ENCODE results near the gene BAIAP2L1.
"Not testable (repeated sequence)": the region's sequence is repeated elsewhere in the genome, so short reads cannot be mapped to it uniquely, and the experiment has no call there.

Gene BAIAP2L1

GRCh38 chr7:98317366-98318040 lies 83.4 kb downstream of the BAIAP2L1 start:
- no peak for DNase-seq

GRCh38 chr7:98315994-98316527 lies 84.8 kb downstream of the BAIAP2L1 start:
- DNase-seq = not testable (repeated sequence)

- DNase-seq = no peak
Measured at GRCh38 chr7:98315318-98315993, 85.4 kb downstream of the BAIAP2L1 start.

- no peak for DNase-seq
Measured at GRCh38 chr7:98314469-98314868, 86.4 kb downstream of the BAIAP2L1 start.

GRCh38 chr7:98312201-98312600 lies 88.7 kb downstream of the BAIAP2L1 start:
- no peak for DNase-seq

GRCh38 chr7:98309566-98309965 lies 91.3 kb downstream of the BAIAP2L1 start:
- DNase-seq = no peak

- no peak for DNase-seq
Measured at GRCh38 chr7:98307971-98308466, 92.9 kb downstream of the BAIAP2L1 start.

- DNase-seq = no peak
Measured at GRCh38 chr7:98305951-98306535, 94.8 kb downstream of the BAIAP2L1 start.

GRCh38 chr7:98303906-98304305 lies 97.0 kb downstream of the BAIAP2L1 start:
- DNase-seq = no peak

- DNase-seq = no peak
Measured at GRCh38 chr7:98303176-98303865, 97.6 kb downstream of the BAIAP2L1 start.

GRCh38 chr7:98301693-98302470 lies 99.0 kb downstream of the BAIAP2L1 start:
- no peak for DNase-seq

- no peak for DNase-seq
Measured at GRCh38 chr7:98300595-98301372, 100.1 kb downstream of the BAIAP2L1 start.

- no peak for DNase-seq
Measured at GRCh38 chr7:98297626-98298286, 103.1 kb downstream of the BAIAP2L1 start.

- DNase-seq = no peak
Measured at GRCh38 chr7:98296833-98297232, 104.1 kb downstream of the BAIAP2L1 start.

GRCh38 chr7:98295467-98296192 lies 105.3 kb downstream of the BAIAP2L1 start:
- no peak for DNase-seq

GRCh38 chr7:98294798-98295382 lies 106.0 kb downstream of the BAIAP2L1 start:
- peak; percentile 11 for DNase-seq

GRCh38 chr7:98294326-98294725 lies 106.6 kb downstream of the BAIAP2L1 start:
- no peak for DNase-seq

- no peak for DNase-seq
Measured at GRCh38 chr7:98293746-98294145, 107.1 kb downstream of the BAIAP2L1 start.

- no peak for DNase-seq
Measured at GRCh38 chr7:98293265-98293664, 107.6 kb downstream of the BAIAP2L1 start.

- no peak for DNase-seq
Measured at GRCh38 chr7:98291717-98292116, 109.2 kb downstream of the BAIAP2L1 start.

Data from SHP77 treated with DMSO at 0.1 percent for 48 hours (cell line).